Measurements from ENCODE around the gene ZNF396.

ZNF396 gene

GRCh38 chr18:35352283-35352682 lies 24.9 kb downstream of the ZNF396 start:
- no peak for TF ChIP-seq CTCF (IDR thresholded peaks at IDR 0.05; ENCODE audit: insufficient read depth, low read length, poor library complexity, severe bottlenecking)
- TF ChIP-seq EZH2phosphoT487 (conservative IDR thresholded peaks at IDR 0.05; ENCODE audit: low read length) = no peak
- H3K4me3 ChIP-seq (ENCODE audit: insufficient read depth, low read length, poor library complexity, severe bottlenecking) = no peak overlapping the region
- no peak overlapping the region for H2AFZ ChIP-seq (ENCODE audit: low read depth, low read length, severe bottlenecking)
- H3K27me3 ChIP-seq (ENCODE audit: low read length) = no peaks in the 10 kb centered on the region
- no peak overlapping the region for H3K4me2 ChIP-seq (ENCODE audit: low read depth, low read length, poor library complexity, severe bottlenecking)
- peaks cover 25% of the 10 kb centered on the region for H3K9me3 ChIP-seq (ENCODE audit: insufficient read depth, low read length)
- H3K79me2 ChIP-seq (ENCODE audit: insufficient read depth, low read length) = no peaks in the 10 kb centered on the region
- H4K20me1 ChIP-seq (ENCODE audit: low read depth, low read length) = no peaks in the 10 kb centered on the region
- no peak overlapping the region for H3K27ac ChIP-seq (ENCODE audit: low read depth, low read length)
- no peaks in the 10 kb centered on the region for H3F3A ChIP-seq (ENCODE audit: insufficient read depth)
- no peak overlapping the region for H3K9ac ChIP-seq (ENCODE audit: low read length)
- H3K36me3 ChIP-seq (ENCODE audit: low read length) = no peaks in the 10 kb centered on the region
- no peaks in the 10 kb centered on the region for H3K9me2 ChIP-seq (replicated peaks; ENCODE audit: insufficient read depth, low read length)

- H3K79me2 ChIP-seq (ENCODE audit: insufficient read depth, low read length) = peaks cover 13% of the 10 kb centered on the region
- no peak overlapping the region for H2AFZ ChIP-seq (ENCODE audit: low read depth, low read length, severe bottlenecking)
- peaks cover 19% of the 10 kb centered on the region for H3K9me3 ChIP-seq (ENCODE audit: insufficient read depth, low read length)
- no peak overlapping the region for H3K4me2 ChIP-seq (ENCODE audit: low read depth, low read length, poor library complexity, severe bottlenecking)
- TF ChIP-seq EZH2phosphoT487 (conservative IDR thresholded peaks at IDR 0.05; ENCODE audit: low read length) = no peak
- TF ChIP-seq CTCF (IDR thresholded peaks at IDR 0.05; ENCODE audit: insufficient read depth, low read length, poor library complexity, severe bottlenecking) = no peak
- peaks cover 7% of the 10 kb centered on the region for H4K20me1 ChIP-seq (ENCODE audit: low read depth, low read length)
- no peaks in the 10 kb centered on the region for H3K27me3 ChIP-seq (ENCODE audit: low read length)
- no peak overlapping the region for H3K4me3 ChIP-seq (ENCODE audit: insufficient read depth, low read length, poor library complexity, severe bottlenecking)
- H3K9me2 ChIP-seq (replicated peaks; ENCODE audit: insufficient read depth, low read length) = no peaks in the 10 kb centered on the region
- H3F3A ChIP-seq (ENCODE audit: insufficient read depth) = 0 out of 2 replicates have a peak, but pooled peaks cover 4% of the 10 kb centered on the region
- no peak overlapping the region for H3K9ac ChIP-seq (ENCODE audit: low read length)
- H3K36me3 ChIP-seq (ENCODE audit: low read length) = no peaks in the 10 kb centered on the region
- no peak overlapping the region for H3K27ac ChIP-seq (ENCODE audit: low read depth, low read length)
Measured at GRCh38 chr18:35348001-35348400, 29.1 kb downstream of the ZNF396 start.

- Histone ChIP-seq H3K4me3 (ENCODE audit: insufficient read depth, low read length, poor library complexity, severe bottlenecking) (no peak overlapping the region), H3K79me2 (ENCODE audit: insufficient read depth, low read length) (peaks cover 33% of the 10 kb centered on the region), H4K20me1 (ENCODE audit: low read depth, low read length) (peaks cover 25% of the 10 kb centered on the region), H2AFZ (ENCODE audit: low read depth, low read length, severe bottlenecking) (no peak overlapping the region), H3F3A (ENCODE audit: insufficient read depth) (0 out of 2 replicates have a peak, but pooled peaks cover 4% of the 10 kb centered on the region), H3K36me3 (ENCODE audit: low read length) (peaks cover under 1% of the 10 kb centered on the region; the same call in 1 of the 2 replicates), H3K27ac (ENCODE audit: low read depth, low read length) (no peak overlapping the region), H3K9me3 (ENCODE audit: insufficient read depth, low read length) (no peaks in the 10 kb centered on the region), H3K9ac (ENCODE audit: low read length) (no peak overlapping the region), H3K4me2 (ENCODE audit: low read depth, low read length, poor library complexity, severe bottlenecking) (no peak overlapping the region), H3K27me3 (ENCODE audit: low read length) (no peaks in the 10 kb centered on the region), H3K9me2 (replicated peaks; ENCODE audit: insufficient read depth, low read length) (no peaks in the 10 kb centered on the region)
- no peak for TF ChIP-seq EZH2phosphoT487 (conservative IDR thresholded peaks at IDR 0.05; ENCODE audit: low read length)
- TF ChIP-seq CTCF (IDR thresholded peaks at IDR 0.05; ENCODE audit: insufficient read depth, low read length, poor library complexity, severe bottlenecking) = no peak
Measured at GRCh38 chr18:35345950-35346349, 31.2 kb downstream of the ZNF396 start.

All from SU-DHL-6 (cell line).